D721Med (cell line): ENCODE data around the gene GNA15.
"Not testable (repeated sequence)": the region's sequence is repeated elsewhere in the genome, so short reads cannot be mapped to it uniquely, and the experiment has no call there.

ENCODE experiments used
- DNase-seq: peaks from one replicate; pipeline ENCODE4 v3.0.0; 2011; ENCODE audit warnings: low spot score; ENCODE audit not compliant: insufficient read length
- FAIRE-seq: peaks from 2 replicates; lab custom pipeline; 2011; peaks lifted over from hg19 to GRCh38; lab: Jason Lieb, UNC
- TF ChIP-seq, protein P1 (sequence below): IDR thresholded peaks from 2 replicates; pipeline ENCODE4 v1.5.1; 2012; ENCODE audit warnings: mild to moderate bottlenecking, control low read depth; ENCODE audit not compliant: insufficient read depth; ENCODE audit errors: missing control alignments

Gene GNA15

GRCh38 chr19:3150739-3151329 is 15.0 kb downstream of the GNA15 start:
- TF ChIP-seq, protein P1, sequence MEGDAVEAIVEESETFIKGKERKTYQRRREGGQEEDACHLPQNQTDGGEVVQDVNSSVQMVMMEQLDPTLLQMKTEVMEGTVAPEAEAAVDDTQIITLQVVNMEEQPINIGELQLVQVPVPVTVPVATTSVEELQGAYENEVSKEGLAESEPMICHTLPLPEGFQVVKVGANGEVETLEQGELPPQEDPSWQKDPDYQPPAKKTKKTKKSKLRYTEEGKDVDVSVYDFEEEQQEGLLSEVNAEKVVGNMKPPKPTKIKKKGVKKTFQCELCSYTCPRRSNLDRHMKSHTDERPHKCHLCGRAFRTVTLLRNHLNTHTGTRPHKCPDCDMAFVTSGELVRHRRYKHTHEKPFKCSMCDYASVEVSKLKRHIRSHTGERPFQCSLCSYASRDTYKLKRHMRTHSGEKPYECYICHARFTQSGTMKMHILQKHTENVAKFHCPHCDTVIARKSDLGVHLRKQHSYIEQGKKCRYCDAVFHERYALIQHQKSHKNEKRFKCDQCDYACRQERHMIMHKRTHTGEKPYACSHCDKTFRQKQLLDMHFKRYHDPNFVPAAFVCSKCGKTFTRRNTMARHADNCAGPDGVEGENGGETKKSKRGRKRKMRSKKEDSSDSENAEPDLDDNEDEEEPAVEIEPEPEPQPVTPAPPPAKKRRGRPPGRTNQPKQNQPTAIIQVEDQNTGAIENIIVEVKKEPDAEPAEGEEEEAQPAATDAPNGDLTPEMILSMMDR: no peak
- no peak for FAIRE-seq
- no peak for DNase-seq

- no peak for FAIRE-seq
- DNase-seq: no peak
- TF ChIP-seq, protein P1: no peak
These were observed 16.0 kb downstream of the GNA15 start for GRCh38 chr19:3151563-3152418.

DNA sequence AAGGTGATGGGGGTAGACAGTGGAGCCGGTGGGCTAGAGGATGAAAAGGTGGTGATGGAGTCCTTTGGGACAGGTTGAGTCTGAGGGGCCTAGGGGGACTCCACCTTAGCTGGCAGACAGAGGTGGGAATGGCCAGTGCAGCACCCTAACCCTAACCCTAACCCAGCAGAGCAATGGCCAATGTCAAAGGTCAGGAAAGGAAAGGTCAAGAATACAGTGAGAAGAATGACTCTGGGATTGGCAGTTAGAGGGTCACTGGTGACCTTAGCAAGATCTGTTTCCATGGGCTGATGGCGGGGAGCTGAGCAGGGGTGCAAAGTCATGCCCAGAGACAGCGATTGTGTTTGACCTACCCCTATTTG is 16.6 kb downstream of the GNA15 start:
- TF ChIP-seq, protein P1: no peak
- FAIRE-seq (no peak), DNase-seq (no peak)

DNA sequence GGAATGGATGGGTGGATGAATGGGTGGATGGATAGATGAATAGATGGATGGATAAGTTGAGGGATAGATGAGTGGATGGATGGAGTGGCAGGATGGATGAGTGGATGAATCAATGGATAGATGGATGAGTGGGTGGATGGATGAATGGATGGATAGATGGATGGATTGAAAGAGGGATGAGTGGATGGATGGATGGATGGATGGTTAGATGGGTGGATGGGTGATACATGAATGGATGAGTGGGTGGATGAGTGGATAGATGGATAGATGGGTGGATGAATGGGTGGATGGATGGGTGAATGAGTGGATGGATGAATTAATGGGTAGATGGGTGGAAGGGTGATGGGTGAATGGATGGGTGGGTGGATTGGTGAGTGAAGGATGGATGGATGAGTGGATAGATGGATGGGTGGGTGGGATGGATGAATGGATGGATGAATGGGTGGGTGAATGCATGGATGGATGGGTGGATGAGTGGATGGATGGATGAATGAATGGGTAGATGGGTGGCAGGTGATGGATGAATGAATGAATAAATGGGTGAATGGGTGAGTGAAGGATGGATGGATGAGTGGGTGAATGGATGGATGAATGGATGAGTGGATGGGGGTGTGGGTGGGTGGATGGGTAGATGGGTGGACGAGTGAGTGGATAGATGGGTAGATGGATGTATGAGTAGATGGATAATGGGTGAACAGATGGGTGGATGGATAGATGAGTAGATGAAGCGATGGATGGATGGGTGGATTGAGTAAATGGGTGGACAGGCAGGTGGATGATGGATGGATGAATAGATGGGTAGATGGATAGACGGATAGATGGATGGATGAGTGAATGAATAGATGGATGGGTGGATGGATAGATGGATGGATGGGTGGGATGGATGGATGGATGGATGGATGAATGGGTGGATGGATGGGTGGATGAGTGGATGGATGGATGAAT is 17.7 kb downstream of the GNA15 start:
- FAIRE-seq (no peak), DNase-seq (no peak)
- TF ChIP-seq, protein P1: no peak

GRCh38 chr19:3154447-3154846 is 18.6 kb downstream of the GNA15 start:
- not testable (repeated sequence) for FAIRE-seq, DNase-seq

- DNase-seq (no peak), FAIRE-seq (no peak)
- TF ChIP-seq, protein P1: no peak
These were observed 19.3 kb downstream of the GNA15 start for GRCh38 chr19:3154957-3155736.
